Liver (tissue), 9 donors: ENCODE data around the gene SMYD4. TPM values are rescaled to one million over a fixed set of nuclear protein-coding genes. Genes with fewer than 3 reads are reported as not detected.

Experiments used
- DNase-seq: peaks from one replicate; pipeline ENCODE4 v3.0.0-alpha.2; 2017; ENCODE audit warnings: low spot score
- H3K27ac ChIP-seq, 2 donors: one replicate each; pipeline ENCODE4 v1.7.0; 2013; ENCODE audit warnings: inconsistent platforms in 2 of 2, low read length in 2 of 2, control low read depth in 1 of 2, low read depth in 1 of 2, mild to moderate bottlenecking in 1 of 2
- H3K27me3 ChIP-seq, 4 donors: one replicate each; pipeline versions ENCODE4 v1.6.1 to v1.7.0; 2013; ENCODE audit warnings: low read length in 3 of 4, inconsistent platforms in 1 of 4, mild to moderate bottlenecking in 1 of 4, moderate library complexity in 1 of 4; ENCODE audit not compliant: control insufficient read depth in 4 of 4, insufficient read depth in 4 of 4
- H3K36me3 ChIP-seq, 4 donors: one replicate each; pipeline versions ENCODE4 v1.6.1 to v1.7.0; 2013; ENCODE audit warnings: low read length in 3 of 4, mild to moderate bottlenecking in 3 of 4, low read depth in 1 of 4, moderate library complexity in 1 of 4; ENCODE audit not compliant: control insufficient read depth in 4 of 4, insufficient read depth in 3 of 4
- H3K4me1 ChIP-seq, 4 donors: one replicate each; pipeline versions ENCODE4 v1.6.1 to v1.7.0; 2013; ENCODE audit warnings: low read length in 3 of 4, mild to moderate bottlenecking in 3 of 4, moderate library complexity in 1 of 4; ENCODE audit not compliant: control insufficient read depth in 4 of 4, insufficient read depth in 4 of 4
- H3K4me3 ChIP-seq, 3 donors: one replicate each; pipeline versions ENCODE4 v1.6.1 to v1.7.0; 2013; ENCODE audit warnings: low read length in 3 of 3, control low read depth in 1 of 3, low read depth in 1 of 3, mild to moderate bottlenecking in 1 of 3
- H3K9ac ChIP-seq, 2 donors: one replicate each; pipeline ENCODE4 v1.7.0; 2013; ENCODE audit warnings: low read length in 2 of 2, mild to moderate bottlenecking in 2 of 2, moderate library complexity in 2 of 2, control low read depth in 1 of 2, low read depth in 1 of 2
- H3K9me3 ChIP-seq, 4 donors: one replicate each; pipeline versions ENCODE4 v1.6.1 to v1.7.0; 2013; ENCODE audit warnings: low read length in 3 of 4; ENCODE audit not compliant: control insufficient read depth in 4 of 4
- ATF3 ChIP-seq: IDR thresholded peaks from 2 replicates; pipeline ENCODE4 v1.6.1; 2016; ENCODE audit warnings: antibody characterized with exemption
- EGR1 ChIP-seq, 2 donors: IDR thresholded peaks; 2 replicates each; pipeline ENCODE4 v1.6.1; 2016 to 2018; ENCODE audit warnings: antibody characterized with exemption in 2 of 2, low read depth in 2 of 2
- FOXA1 ChIP-seq: IDR thresholded peaks from 2 replicates; pipeline ENCODE4 v1.6.1; 2016; ENCODE audit warnings: antibody characterized with exemption
- FOXA2 ChIP-seq: IDR thresholded peaks from 2 replicates; pipeline ENCODE4 v1.6.1; 2016; ENCODE audit warnings: antibody characterized with exemption
- GABPA ChIP-seq, 2 donors: IDR thresholded peaks in 1 of 2; conservative IDR thresholded peaks in 1 of 2; 2 replicates each; pipeline ENCODE4 v1.6.1; 2016; ENCODE audit warnings: antibody characterized with exemption in 2 of 2, mild to moderate bottlenecking in 1 of 2, moderate library complexity in 1 of 2
- HNF4G ChIP-seq: IDR thresholded peaks from 2 replicates; pipeline ENCODE4 v1.6.1; 2016; ENCODE audit warnings: antibody characterized with exemption
- JUND ChIP-seq, 2 donors: IDR thresholded peaks; 2 replicates each; pipeline ENCODE4 v1.6.1; 2016; ENCODE audit warnings: antibody characterized with exemption in 2 of 2
- NR2F2 ChIP-seq: IDR thresholded peaks from 2 replicates; pipeline ENCODE4 v1.6.1; 2016; ENCODE audit warnings: antibody characterized with exemption
- RAD21 ChIP-seq, 2 donors: IDR thresholded peaks; 2 replicates each; pipeline ENCODE4 v1.6.1; 2016; ENCODE audit warnings: antibody characterized with exemption in 2 of 2, mild to moderate bottlenecking in 2 of 2
- RXRA ChIP-seq, 2 donors: IDR thresholded peaks; 2 replicates each; pipeline ENCODE4 v1.6.1; 2017 to 2018; ENCODE audit warnings: antibody characterized with exemption in 2 of 2, mild to moderate bottlenecking in 1 of 2
- SP1 ChIP-seq: IDR thresholded peaks from 2 replicates; pipeline ENCODE4 v1.6.1; 2018; ENCODE audit warnings: antibody characterized with exemption, mild to moderate bottlenecking
- TAF1 ChIP-seq: conservative IDR thresholded peaks from 2 replicates; pipeline ENCODE4 v1.6.1; 2016; ENCODE audit warnings: antibody characterized with exemption, mild to moderate bottlenecking
- YY1 ChIP-seq: IDR thresholded peaks from 2 replicates; pipeline ENCODE4 v1.6.1; 2016; ENCODE audit warnings: antibody characterized with exemption, mild to moderate bottlenecking
- WGBS: extraction: QIAGEN DNeasy Blood & Tissue Kit; methylation state at CpG from one replicate; pipeline ENCODE4 v1.1.7; 2013; 5-methylcytosine and 5-hydroxymethylcytosine counted together
- polyA plus RNA-seq, 2 donors: library from polyadenylated mRNA; stranded (reverse) in 1 of 2; unstranded in 1 of 2; fragments of 200-250 nt in 1 of 2; fragments of >200 nt in 1 of 2; fragmentation: Nextera tagmentation in 1 of 2; extraction: Ambion mirVana in 1 of 2; gene quantifications; one replicate each; pipeline versions ENCODE4 v1.2.1 to v1.2.3, GENCODE V29; 2013 to 2015
- total RNA-seq, 2 donors: library from RNA; depleted of rRNA; stranded (reverse); fragments of >200 nt; gene quantifications; one replicate each; pipeline ENCODE4 v1.2.3, GENCODE V29; 2014
- TF ChIP-seq, protein P1 (sequence below): fragments of 150-350 bp; IDR thresholded peaks from 2 replicates; pipeline ENCODE4 v1.5.1; 2017; ENCODE audit warnings: improper control_type of control experiment, low read depth, low read length; ENCODE audit not compliant: missing input control
- TF ChIP-seq, protein P2 (sequence below): IDR thresholded peaks from 2 replicates; pipeline ENCODE4 v1.6.1; 2016; ENCODE audit warnings: antibody characterized with exemption
- TF ChIP-seq, protein P3 (sequence below): IDR thresholded peaks from 2 replicates; pipeline ENCODE4 v1.6.1; 2016; ENCODE audit warnings: antibody characterized with exemption
- TF ChIP-seq, protein P4 (sequence below): IDR thresholded peaks from 2 replicates; pipeline ENCODE4 v1.6.1; 2016; ENCODE audit warnings: antibody characterized with exemption, mild to moderate bottlenecking
- donor health status: healthy.
- donor health status: healthy.
- donor health status: healthy.
- donor health status: healthy.
- donor health status: healthy.

Gene SMYD4
- total and polyA plus RNA-seq, 4 donors: 2.2 to 9.5 (median 5.2) TPM

DNA sequence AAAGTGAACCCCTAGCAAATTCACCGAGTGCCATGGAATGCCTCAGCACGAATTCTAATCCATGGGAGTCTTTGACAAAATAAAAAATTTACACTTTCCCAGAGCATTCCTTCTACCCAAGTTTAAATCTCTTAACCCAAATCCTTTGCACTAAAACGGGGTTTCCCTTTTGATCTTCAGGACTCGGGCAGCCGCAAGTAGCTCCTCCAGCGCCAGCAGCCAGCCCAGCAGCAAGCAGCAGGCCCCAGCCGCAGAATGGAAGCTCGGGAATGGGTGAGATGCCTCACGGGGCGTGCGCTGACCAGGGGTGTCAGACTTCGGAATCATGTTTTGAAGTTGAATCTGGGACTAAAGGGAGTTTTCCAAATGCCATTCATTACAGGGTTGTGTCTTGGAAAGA lies 42.6 kb upstream of the SMYD4 start:
- DNase-seq: no peak
- H3K9me3 ChIP-seq: no peaks in the 10 kb centered on the region
- H3K36me3 ChIP-seq: peaks cover 2 to 34% (median 25%) of the 10 kb centered on the region in 4 donors
- no peaks in the 10 kb centered on the region for H3K4me1 ChIP-seq
- no peak overlapping the region for H3K4me3 ChIP-seq
- 96% methylated on average over 12 of the region's 12 CpGs for WGBS
- no peak overlapping the region for H3K27ac ChIP-seq
- TF ChIP-seq FOXA2 (no peak), SP1 (no peak), RAD21 (IDR thresholded peaks at IDR 0.05) (no peak), FOXA1 (no peak)
- TF ChIP-seq, protein P1, sequence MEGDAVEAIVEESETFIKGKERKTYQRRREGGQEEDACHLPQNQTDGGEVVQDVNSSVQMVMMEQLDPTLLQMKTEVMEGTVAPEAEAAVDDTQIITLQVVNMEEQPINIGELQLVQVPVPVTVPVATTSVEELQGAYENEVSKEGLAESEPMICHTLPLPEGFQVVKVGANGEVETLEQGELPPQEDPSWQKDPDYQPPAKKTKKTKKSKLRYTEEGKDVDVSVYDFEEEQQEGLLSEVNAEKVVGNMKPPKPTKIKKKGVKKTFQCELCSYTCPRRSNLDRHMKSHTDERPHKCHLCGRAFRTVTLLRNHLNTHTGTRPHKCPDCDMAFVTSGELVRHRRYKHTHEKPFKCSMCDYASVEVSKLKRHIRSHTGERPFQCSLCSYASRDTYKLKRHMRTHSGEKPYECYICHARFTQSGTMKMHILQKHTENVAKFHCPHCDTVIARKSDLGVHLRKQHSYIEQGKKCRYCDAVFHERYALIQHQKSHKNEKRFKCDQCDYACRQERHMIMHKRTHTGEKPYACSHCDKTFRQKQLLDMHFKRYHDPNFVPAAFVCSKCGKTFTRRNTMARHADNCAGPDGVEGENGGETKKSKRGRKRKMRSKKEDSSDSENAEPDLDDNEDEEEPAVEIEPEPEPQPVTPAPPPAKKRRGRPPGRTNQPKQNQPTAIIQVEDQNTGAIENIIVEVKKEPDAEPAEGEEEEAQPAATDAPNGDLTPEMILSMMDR: no peak
- TF ChIP-seq, protein P2, sequence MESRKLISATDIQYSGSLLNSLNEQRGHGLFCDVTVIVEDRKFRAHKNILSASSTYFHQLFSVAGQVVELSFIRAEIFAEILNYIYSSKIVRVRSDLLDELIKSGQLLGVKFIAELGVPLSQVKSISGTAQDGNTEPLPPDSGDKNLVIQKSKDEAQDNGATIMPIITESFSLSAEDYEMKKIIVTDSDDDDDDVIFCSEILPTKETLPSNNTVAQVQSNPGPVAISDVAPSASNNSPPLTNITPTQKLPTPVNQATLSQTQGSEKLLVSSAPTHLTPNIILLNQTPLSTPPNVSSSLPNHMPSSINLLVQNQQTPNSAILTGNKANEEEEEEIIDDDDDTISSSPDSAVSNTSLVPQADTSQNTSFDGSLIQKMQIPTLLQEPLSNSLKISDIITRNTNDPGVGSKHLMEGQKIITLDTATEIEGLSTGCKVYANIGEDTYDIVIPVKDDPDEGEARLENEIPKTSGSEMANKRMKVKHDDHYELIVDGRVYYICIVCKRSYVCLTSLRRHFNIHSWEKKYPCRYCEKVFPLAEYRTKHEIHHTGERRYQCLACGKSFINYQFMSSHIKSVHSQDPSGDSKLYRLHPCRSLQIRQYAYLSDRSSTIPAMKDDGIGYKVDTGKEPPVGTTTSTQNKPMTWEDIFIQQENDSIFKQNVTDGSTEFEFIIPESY: no peak
- TF ChIP-seq, protein P3, sequence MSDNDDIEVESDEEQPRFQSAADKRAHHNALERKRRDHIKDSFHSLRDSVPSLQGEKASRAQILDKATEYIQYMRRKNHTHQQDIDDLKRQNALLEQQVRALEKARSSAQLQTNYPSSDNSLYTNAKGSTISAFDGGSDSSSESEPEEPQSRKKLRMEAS: no peak
- H3K27me3 ChIP-seq: no peaks in the 10 kb centered on the region
- no peak overlapping the region for H3K9ac ChIP-seq

- Histone ChIP-seq H3K27me3 (no peaks in the 10 kb centered on the region), H3K27ac (no peak overlapping the region), H3K4me1 (no peaks in the 10 kb centered on the region), H3K9me3 (no peaks in the 10 kb centered on the region), H3K9ac (no peak overlapping the region), H3K36me3 (peaks cover 2 to 32% (median 20%) of the 10 kb centered on the region in 4 donors), H3K4me3 (no peak overlapping the region)
- WGBS: 89% methylated on average over 5 of the region's 5 CpGs
- no peak for DNase-seq
- TF ChIP-seq, protein P2: no peak
- no peak for TF ChIP-seq RAD21 (IDR thresholded peaks at IDR 0.05)
- TF ChIP-seq EGR1 (IDR thresholded peaks at IDR 0.05; ENCODE audit: low read depth in 2 of 2): no peak
- TF ChIP-seq ATF3: no peak
- TF ChIP-seq TAF1: no peak
- TF ChIP-seq, protein P4, sequence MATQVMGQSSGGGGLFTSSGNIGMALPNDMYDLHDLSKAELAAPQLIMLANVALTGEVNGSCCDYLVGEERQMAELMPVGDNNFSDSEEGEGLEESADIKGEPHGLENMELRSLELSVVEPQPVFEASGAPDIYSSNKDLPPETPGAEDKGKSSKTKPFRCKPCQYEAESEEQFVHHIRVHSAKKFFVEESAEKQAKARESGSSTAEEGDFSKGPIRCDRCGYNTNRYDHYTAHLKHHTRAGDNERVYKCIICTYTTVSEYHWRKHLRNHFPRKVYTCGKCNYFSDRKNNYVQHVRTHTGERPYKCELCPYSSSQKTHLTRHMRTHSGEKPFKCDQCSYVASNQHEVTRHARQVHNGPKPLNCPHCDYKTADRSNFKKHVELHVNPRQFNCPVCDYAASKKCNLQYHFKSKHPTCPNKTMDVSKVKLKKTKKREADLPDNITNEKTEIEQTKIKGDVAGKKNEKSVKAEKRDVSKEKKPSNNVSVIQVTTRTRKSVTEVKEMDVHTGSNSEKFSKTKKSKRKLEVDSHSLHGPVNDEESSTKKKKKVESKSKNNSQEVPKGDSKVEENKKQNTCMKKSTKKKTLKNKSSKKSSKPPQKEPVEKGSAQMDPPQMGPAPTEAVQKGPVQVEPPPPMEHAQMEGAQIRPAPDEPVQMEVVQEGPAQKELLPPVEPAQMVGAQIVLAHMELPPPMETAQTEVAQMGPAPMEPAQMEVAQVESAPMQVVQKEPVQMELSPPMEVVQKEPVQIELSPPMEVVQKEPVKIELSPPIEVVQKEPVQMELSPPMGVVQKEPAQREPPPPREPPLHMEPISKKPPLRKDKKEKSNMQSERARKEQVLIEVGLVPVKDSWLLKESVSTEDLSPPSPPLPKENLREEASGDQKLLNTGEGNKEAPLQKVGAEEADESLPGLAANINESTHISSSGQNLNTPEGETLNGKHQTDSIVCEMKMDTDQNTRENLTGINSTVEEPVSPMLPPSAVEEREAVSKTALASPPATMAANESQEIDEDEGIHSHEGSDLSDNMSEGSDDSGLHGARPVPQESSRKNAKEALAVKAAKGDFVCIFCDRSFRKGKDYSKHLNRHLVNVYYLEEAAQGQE: no peak
- TF ChIP-seq SP1: no peak
- TF ChIP-seq HNF4G: no peak
- TF ChIP-seq RXRA (IDR thresholded peaks at IDR 0.05): no peak
- TF ChIP-seq NR2F2: no peak
- TF ChIP-seq GABPA (IDR thresholded peaks at IDR 0.05 in 1 of 2, conservative IDR thresholded peaks at IDR 0.05 in 1 of 2): no peak
- no peak for TF ChIP-seq YY1
- no peak for TF ChIP-seq JUND (IDR thresholded peaks at IDR 0.05)
Measured at GRCh38 chr17:1871756-1872155, 42.1 kb upstream of the SMYD4 start.
